Measurements from ENCODE around the gene TMTC1.
A peak's percentile ranks its signal among the peaks of the same experiment; 100 is the strongest.

The TMTC1 gene

GRCh38 chr12:29706311-29706710 lies 77.4 kb downstream of the TMTC1 start:
- DNase-seq, result no peak

GRCh38 chr12:29703528-29703927 lies 80.2 kb downstream of the TMTC1 start:
- DNase-seq, result no peak

GRCh38 chr12:29702972-29703371 lies 80.8 kb downstream of the TMTC1 start:
- DNase-seq, result no peak

DNA sequence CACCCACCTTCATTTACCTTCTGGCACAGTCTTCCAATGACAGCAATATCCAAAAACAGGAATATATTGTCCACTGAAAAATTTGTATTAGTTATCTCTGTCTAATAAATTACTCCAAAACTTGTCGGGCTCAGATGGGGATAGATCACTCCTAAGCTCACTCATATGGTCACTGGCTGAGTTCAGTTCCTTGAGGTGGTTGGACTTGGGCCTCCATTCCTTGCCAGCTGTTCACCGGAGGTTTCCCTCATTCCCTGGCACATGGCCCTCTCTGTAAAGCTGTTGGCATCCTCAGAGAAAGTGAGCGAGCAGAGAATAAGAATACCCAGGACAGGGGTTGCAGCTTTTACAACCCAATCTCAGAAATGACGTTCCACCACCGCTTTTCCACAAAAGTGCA lies 81.5 kb downstream of the TMTC1 start:
- DNase-seq, result no peak

- no peak for DNase-seq
Measured at GRCh38 chr12:29700761-29701481, 82.8 kb downstream of the TMTC1 start.

- DNase-seq, result no peak
Measured at GRCh38 chr12:29698756-29699155, 85.0 kb downstream of the TMTC1 start.

GRCh38 chr12:29695800-29696199 lies 87.9 kb downstream of the TMTC1 start:
- DNase-seq, result no peak

- no peak for DNase-seq
Measured at GRCh38 chr12:29695026-29695425, 88.7 kb downstream of the TMTC1 start.

DNA sequence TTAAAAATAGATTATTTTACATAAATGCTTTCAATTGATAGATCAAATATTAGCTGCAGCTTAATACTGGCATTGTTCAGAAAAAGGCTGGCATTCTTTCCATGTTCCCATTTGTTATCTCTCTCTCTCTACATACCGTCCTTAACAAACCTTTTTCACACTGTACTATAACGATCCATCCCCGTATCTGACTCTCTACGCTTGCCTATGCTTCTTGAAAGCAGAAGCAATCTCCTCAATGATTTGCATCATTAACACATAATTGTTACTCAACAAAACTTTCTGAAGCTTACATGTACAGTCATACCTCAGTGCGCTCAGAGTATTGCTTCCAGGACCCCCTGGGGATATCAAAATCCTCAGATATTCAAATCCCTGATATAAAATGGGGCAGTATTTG lies 89.7 kb downstream of the TMTC1 start:
- no peak for DNase-seq

- no peak for DNase-seq
Measured at GRCh38 chr12:29692237-29692636, 91.5 kb downstream of the TMTC1 start.

- peak; percentile 57 for DNase-seq
Measured at GRCh38 chr12:29691161-29691854, 92.4 kb downstream of the TMTC1 start.

- DNase-seq, result no peak
Measured at GRCh38 chr12:29690728-29691127, 93.0 kb downstream of the TMTC1 start.

DNA sequence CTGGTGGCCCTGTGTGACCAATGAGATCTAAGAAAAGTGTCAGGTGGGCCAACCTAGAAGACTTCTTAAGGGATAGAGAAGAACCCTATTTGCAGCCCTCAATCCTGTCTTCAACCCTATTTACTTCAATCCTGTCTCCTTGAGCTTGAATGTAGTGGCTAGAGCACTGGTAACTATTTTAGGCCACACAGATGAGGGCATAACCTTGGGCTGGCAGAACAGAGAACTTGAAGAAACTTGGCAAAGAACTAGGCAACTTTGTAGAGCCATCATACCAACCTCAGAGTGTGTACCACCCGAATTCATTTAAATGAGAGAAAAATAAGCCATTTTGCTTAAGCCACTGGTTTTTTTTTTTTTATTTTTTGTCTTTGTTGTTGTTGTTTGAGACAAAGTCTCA lies 94.8 kb downstream of the TMTC1 start:
- no peak for DNase-seq

DNA sequence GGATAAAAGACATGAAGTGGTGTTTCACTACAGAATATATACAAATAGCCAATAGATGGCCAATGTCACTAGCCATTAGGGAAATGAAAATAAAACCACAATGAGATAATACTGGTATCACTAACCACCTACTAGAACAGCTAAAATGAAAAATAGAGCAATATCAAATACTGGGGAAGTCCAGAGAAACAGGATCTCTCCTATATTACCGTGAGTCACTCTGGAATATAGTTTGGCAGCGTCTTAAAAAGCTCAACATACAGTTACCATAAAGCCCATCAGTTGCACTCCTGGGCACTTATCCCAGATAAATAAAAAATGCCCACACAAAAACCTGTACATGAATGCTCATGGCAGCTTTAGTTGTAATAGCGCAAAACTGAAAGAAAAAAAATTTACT lies 101.7 kb downstream of the TMTC1 start:
- no peak for DNase-seq

DNA sequence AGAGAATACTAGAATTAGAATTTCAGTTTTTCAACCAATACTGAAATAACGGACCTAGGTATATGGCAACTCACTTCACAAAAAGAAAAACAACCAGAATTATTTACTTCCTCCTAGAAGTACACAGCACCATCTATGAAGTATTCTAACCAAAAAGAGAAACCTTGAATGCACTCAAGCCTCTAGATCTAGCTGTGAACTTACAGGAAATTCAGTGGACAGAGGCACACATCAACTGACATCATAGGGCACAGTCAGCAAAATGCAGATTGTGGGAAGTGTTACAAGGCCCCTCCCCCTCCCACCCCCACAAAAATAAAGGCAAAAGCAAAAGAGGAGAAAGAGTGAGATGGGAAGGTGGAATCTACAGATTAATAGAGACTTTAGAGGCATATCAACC lies 102.4 kb downstream of the TMTC1 start:
- DNase-seq, result no peak

DNA sequence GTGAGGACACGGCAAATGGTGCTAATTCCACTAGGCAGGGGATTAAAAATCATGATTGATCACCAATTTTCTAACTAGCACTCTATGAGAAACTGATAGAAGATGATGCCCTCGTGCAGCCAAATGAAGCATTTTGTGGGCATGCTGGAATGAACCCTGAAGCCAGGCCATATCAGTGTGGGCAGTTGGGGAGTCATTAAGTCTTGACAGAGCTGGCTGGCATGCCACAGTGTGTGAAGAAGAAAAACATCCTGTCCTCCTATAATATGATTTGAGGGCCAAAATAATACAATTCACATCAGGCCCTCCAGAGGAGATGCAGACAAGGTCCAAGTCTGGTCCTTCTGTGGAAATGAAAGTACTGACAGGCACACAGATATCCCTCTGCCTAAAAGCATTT lies 107.1 kb downstream of the TMTC1 start:
- DNase-seq, result no peak

GRCh38 chr12:29674463-29674862 lies 109.3 kb downstream of the TMTC1 start:
- no peak for DNase-seq

GRCh38 chr12:29673346-29673745 lies 110.4 kb downstream of the TMTC1 start:
- DNase-seq, result no peak

DNA sequence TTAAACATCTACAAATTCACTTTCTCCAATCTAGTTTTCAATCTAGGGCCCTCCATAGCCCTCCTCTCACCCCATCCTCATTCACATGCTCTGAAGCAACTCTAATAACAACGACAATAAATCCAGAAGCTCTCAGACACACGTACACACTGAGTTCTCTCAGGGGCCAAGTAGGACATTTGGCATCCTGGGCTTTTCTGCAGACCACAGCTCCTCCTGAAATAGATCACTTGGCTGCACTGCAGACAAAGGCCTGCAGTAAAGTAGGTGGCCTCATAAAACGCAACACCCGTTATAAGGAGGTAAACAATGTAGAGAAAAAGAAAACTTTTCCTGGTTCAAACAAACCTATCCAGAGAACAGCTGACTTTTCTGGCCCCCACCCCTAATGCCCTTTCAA lies 111.2 kb downstream of the TMTC1 start:
- no peak for DNase-seq

DNA sequence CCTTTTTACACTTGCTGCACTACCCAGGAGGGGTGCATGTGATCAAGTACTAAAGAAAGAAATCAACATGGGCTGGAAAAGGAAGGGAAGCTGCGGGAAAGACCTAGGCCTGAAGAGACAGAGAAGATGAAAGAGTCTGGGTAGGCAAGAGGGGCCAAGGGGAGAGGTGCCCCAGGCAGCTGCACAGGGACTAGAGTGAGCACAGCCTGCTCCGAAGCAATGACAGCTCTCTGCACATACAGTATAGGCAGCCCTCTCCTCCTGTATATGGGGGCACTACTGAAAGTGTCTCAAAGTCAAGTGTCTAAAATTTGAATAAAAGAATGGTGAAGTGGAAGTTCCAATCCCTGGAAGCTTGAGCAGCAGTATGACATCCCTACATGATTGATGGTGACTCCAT lies 112.0 kb downstream of the TMTC1 start:
- DNase-seq, result no peak

- DNase-seq, result no peak
Measured at GRCh38 chr12:29667011-29667410, 116.7 kb downstream of the TMTC1 start.

- DNase-seq, result no peak
Measured at GRCh38 chr12:29665107-29665506, 118.6 kb downstream of the TMTC1 start.

DNA sequence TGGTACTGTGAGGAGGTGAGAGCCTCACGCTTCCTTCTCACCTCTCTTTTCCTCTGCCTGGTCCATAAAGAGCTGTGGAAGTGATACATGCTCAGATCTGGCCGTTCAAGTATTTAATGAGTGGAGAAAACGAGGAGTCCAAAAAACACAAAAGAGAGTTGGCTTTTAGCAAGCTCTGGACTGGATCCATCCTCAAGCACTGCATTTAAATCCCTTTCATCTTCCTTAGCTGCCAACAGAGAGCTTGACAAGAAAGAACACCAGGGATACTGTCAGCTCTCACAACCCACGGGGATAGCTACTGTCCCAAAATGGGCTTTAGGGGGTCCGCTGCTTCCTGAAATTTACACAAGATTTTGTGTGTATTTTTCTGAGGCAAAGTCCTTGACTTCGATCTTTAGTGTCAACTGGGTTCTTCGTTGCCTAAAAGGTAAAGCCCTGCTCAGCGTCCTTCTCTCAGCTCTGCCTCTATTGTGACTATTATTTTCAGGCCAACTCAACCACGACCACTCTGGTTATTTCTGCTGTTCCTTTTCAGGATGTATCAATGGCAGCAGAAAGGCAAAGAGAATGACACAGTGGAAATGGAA lies 120.9 kb downstream of the TMTC1 start:
- no peak for DNase-seq

GRCh38 chr12:29660847-29661246 lies 122.9 kb downstream of the TMTC1 start:
- DNase-seq, result no peak

All from hematopoietic multipotent progenitor cell treated with erythropoietin and hydrocortisone succinate and interleukin-3 and kit ligand, for 6 days (in vitro differentiated cells).